Fibroblast of mammary gland (primary cell): ENCODE data around the gene CD8B2.
A peak's percentile ranks its signal among the peaks of the same experiment; 100 is the strongest.

Source experiments
- DNase-seq: peaks from one replicate; pipeline ENCODE4 v3.0.0-alpha.2; 2010; ENCODE audit warnings: low read depth
- H3K4me3 ChIP-seq: 2 replicates; pipeline ENCODE4 v1.5.1; 2011; ENCODE audit warnings: low read depth, mild to moderate bottlenecking, low read length, moderate library complexity; ENCODE audit not compliant: control insufficient read depth
- TF ChIP-seq, protein P1 (sequence below): conservative IDR thresholded peaks from 2 replicates; pipeline ENCODE4 v1.5.1; 2011; ENCODE audit warnings: low read depth, low read length, inconsistent platforms; ENCODE audit not compliant: control insufficient read depth, insufficient read depth

CD8B2 gene

DNA sequence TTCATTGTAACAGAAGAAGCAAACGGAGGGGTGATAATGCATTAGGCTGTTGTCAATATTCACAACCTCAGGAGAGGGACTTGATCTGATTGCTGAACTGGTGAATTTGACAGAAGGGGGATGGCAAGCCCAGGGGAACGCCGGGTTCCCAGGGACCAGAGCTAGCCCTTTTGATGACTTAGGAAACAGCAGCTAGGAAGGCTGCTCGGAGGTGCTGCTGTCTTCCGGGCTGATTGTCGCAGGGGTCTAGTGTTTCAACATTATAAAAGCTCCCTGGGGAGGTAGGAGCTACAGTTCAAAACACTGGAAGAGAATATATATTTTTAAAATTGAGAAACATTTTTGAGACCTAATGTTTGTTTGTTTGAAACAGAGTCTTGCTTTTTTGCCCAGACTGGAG, 47.3 kb downstream of the CD8B2 start:
- no peak overlapping the region for H3K4me3 ChIP-seq
- DNase-seq = no peak
- TF ChIP-seq, protein P1, sequence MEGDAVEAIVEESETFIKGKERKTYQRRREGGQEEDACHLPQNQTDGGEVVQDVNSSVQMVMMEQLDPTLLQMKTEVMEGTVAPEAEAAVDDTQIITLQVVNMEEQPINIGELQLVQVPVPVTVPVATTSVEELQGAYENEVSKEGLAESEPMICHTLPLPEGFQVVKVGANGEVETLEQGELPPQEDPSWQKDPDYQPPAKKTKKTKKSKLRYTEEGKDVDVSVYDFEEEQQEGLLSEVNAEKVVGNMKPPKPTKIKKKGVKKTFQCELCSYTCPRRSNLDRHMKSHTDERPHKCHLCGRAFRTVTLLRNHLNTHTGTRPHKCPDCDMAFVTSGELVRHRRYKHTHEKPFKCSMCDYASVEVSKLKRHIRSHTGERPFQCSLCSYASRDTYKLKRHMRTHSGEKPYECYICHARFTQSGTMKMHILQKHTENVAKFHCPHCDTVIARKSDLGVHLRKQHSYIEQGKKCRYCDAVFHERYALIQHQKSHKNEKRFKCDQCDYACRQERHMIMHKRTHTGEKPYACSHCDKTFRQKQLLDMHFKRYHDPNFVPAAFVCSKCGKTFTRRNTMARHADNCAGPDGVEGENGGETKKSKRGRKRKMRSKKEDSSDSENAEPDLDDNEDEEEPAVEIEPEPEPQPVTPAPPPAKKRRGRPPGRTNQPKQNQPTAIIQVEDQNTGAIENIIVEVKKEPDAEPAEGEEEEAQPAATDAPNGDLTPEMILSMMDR = no peak

DNA sequence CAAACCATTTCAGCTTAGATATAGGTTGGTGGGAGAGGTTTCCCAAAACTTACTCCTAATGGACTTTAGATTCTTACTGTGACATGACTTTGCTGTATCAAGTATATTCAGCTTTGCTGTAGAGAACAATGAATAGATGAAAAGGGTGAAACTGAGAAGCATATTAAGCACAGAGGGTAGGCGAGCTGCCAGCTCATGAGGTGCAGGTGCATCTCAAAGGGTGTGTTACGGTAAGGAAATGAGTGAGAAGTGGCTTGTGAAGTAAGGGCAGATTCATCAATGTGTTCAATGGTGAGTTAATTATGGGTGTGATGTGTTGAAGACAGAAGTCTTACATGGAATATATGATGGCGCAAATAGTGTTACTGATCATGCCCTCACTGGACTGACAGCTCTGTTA, 49.3 kb downstream of the CD8B2 start:
- no peak for DNase-seq
- H3K4me3 ChIP-seq = no peak overlapping the region
- TF ChIP-seq, protein P1 = no peak

DNA sequence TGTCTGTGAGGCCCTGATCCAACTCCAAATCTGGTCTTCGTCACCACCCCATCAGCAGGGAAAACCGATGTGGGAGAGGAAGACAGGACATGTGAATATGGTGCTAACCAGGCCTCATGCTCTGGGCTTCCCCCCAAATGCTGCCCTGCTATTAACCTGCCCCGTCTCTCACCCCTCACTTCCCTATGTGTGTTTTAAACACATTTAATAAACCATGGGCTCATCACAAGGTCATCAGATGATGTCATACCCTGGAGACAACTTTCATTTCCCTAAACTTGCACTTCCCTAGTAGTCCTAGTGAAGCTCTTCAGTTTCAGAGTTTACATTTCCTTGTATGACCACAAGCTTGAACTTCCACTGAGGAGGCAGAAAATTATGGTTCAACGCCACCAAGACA, 49.9 kb downstream of the CD8B2 start:
- no peak for DNase-seq

DNA sequence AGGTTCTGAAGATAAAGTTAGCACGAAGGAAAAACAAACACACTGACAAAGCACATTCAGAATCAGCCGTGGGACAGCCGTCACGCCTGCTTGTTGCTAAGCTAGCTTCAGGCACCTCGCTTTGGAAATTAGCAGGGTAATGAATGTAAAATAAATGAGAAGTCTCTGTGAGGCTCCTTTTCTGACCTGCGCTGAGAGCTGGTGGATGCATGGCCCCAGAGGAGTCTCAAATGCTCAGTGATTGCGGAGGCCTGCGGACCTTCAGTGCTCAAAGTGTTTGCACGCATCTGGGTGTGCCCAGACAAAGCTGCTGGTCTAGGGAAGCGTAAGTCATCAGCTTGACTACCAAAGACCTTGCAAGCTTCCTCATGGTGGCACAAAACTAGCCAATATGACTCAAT, 50.6 kb downstream of the CD8B2 start:
- TF ChIP-seq, protein P1 = no peak
- DNase-seq = no peak
- H3K4me3 ChIP-seq = no peak overlapping the region

More for the DNA sequence above, 49.9 kb downstream of the CD8B2 start:
- no peak overlapping the region for H3K4me3 ChIP-seq
- TF ChIP-seq, protein P1 = no peak

DNA sequence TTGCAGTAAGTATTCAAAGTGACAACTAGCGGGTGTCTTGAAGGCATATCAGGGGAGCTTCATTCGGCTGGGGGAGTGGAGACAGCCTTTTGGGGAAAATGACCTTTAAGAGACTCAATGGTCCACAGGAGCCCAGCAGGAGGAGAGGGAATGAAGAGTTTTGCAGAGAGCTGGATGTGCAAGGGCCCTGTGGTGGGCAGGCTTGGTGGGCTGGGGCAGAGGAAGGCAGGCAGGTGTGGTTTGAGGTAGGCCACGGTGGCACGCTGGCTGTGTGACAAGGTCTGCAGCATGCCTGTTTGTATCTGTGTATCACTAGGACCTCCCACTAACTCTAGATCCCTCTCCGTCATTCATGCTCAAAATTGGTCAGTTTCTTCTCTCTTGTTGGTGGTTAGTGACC, 53.7 kb downstream of the CD8B2 start:
- DNase-seq = no peak
- TF ChIP-seq, protein P1 = no peak
- H3K4me3 ChIP-seq = no peak overlapping the region

DNA sequence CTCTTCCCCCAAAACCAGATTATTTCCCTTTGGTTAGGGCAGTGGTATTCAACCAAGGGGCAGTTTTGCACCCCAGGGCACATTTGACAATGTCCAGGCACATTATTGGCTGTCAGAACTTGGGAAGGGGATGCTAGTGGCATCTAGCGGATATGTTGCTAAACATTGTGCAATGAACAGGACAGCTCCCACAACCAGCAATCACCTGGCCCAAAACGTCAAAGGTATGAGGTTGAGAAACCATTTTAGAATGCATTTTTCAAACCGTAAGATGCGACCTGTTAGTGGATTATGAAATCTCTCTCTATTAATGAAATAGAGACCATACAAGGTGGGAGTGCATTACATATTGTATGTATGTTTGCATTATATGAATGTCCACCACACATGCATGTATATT, 54.2 kb downstream of the CD8B2 start:
- TF ChIP-seq, protein P1 = no peak
- no peak overlapping the region for H3K4me3 ChIP-seq
- no peak for DNase-seq

DNA sequence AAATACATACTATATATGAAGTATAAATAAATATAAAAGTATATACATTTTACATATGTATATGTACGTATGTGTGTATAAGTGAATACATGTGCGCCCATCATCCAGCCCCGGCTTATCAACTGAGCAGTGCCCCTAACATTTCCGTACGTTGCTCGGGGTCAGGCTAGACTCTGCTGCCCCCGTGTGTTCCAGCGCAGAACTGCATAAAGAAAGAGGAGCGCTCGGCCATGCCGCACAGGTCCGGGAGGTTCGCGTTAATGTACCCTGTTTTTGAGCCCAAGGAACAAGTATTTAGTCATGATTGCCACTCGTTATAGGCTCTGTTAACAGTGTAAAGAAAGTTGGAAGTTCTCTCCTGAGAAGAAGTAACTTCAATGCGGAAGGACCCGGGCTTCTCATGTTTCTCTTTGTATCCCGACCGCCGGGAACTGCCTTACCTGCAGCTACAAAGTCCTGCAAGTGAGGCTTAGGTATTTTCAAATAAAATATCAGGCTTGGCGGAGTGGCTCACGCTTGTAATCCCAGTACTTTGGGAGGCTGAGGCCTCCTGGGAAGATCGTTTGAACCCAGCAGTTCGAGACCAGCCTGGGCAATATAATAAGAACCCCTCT, 55.7 kb downstream of the CD8B2 start:
- no peak overlapping the region for H3K4me3 ChIP-seq
- TF ChIP-seq, protein P1 = peak; percentile 79
- peak; percentile 46 for DNase-seq
